GM12872 (cell line): ENCODE results near the gene GNAS-AS1.

Source experiments
- TF ChIP-seq, protein P1 (sequence below): IDR thresholded peaks from 3 replicates; pipeline ENCODE4 v1.5.1; 2011; ENCODE audit warnings: low read depth, mild to moderate bottlenecking, low read length, moderate library complexity; ENCODE audit not compliant: insufficient read depth

The GNAS-AS1 gene

DNA sequence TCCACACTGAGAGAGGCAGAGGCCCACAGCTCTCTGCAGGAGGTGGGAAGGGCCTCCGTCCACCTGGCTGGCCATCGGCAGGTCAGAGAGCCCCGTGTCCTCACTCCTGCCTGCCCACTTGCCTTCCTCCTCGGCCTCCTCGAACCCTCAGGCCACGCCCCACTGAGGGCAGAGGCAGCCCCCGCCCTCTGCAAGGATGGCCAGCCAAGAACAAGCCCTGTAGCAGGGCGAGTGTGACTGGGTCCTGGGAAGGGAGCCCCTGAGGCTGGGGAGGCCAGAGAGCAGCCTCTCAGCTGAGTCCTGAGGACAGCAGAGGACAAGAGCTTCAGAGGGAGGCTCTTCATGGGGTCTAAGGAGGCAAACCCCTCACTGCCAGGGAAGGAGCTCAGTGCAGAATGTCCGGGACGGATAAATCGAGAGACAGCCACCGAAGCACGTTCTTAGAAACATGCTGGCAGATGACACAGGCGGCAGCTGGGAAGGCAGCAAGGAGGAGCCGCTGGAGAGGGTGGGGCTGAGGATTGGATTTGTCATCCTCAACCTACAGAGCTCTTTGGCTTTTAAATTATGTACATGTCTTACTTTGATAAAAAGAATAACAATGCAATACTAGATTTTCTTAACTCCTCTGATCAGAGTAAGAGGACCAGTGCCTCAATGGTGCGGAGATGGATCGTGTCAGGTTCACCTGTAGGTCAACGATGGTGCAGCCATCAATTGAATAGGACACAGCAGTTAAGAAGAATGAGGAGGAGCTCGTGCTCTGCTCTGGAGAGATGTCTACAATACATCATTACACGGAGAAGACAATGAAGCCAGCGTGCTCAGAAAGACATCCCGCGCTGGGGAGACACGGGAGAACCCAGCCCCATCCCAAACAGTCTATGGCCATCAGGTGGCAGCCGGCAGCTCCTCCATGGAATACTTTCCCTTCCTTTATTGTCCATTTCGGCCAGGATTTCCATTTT, 53.0 kb downstream of the GNAS-AS1 start:
- TF ChIP-seq, protein P1, sequence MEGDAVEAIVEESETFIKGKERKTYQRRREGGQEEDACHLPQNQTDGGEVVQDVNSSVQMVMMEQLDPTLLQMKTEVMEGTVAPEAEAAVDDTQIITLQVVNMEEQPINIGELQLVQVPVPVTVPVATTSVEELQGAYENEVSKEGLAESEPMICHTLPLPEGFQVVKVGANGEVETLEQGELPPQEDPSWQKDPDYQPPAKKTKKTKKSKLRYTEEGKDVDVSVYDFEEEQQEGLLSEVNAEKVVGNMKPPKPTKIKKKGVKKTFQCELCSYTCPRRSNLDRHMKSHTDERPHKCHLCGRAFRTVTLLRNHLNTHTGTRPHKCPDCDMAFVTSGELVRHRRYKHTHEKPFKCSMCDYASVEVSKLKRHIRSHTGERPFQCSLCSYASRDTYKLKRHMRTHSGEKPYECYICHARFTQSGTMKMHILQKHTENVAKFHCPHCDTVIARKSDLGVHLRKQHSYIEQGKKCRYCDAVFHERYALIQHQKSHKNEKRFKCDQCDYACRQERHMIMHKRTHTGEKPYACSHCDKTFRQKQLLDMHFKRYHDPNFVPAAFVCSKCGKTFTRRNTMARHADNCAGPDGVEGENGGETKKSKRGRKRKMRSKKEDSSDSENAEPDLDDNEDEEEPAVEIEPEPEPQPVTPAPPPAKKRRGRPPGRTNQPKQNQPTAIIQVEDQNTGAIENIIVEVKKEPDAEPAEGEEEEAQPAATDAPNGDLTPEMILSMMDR: no peak

DNA sequence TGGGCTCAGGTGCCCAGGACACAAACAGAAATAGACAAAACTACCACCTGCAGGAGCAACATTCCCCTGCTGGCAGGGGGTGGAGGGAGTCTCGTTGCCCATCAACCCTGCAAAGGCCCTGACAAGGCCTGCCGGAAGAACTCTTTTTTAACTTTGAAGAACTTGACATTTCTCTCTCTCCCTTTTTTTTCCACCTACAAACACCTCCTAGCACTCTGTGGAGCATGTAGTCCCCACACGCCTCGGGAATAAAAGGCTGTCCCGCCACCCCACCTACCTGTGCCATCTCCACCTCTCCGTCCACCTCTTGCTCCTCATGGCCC, 54.8 kb downstream of the GNAS-AS1 start:
- TF ChIP-seq, protein P1: no peak

DNA sequence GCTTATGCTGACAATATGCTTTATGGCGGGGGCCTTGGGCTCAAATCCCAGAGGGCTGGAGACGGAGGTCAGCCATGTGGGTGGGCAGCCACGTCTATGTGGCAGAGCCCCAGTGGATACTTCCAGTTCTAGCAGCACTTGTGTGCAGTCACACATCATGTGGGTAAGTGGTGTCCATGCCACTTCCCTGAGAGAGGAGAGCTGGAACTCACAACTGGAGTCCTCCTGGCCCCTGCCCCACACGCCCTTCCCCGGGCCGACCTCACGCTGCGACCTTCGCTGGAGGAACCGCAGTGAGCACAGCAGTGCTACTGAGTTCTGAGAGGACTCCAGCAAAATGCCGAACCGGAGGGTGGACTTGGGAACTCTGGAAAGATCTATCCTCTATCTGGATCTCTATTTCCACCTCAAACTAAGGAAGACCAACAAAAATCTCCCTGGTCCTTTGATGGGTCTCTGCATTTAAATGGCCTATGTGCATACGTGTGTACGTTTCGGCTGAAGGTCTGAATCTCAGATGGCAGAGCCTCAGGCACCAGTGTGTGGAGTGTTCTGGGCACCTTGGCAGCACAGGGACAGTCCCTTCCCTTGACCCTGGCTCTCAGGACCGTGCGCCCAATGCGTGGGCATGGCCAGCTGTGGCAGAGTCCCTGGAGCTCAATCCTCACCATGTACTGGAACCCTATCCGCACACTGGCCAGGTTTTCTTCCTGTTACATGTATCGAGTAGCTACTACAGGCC, 55.4 kb downstream of the GNAS-AS1 start:
- TF ChIP-seq, protein P1: no peak

GRCh38 chr20:58794510-58795180, 56.1 kb downstream of the GNAS-AS1 start:
- TF ChIP-seq, protein P1: no peak

DNA sequence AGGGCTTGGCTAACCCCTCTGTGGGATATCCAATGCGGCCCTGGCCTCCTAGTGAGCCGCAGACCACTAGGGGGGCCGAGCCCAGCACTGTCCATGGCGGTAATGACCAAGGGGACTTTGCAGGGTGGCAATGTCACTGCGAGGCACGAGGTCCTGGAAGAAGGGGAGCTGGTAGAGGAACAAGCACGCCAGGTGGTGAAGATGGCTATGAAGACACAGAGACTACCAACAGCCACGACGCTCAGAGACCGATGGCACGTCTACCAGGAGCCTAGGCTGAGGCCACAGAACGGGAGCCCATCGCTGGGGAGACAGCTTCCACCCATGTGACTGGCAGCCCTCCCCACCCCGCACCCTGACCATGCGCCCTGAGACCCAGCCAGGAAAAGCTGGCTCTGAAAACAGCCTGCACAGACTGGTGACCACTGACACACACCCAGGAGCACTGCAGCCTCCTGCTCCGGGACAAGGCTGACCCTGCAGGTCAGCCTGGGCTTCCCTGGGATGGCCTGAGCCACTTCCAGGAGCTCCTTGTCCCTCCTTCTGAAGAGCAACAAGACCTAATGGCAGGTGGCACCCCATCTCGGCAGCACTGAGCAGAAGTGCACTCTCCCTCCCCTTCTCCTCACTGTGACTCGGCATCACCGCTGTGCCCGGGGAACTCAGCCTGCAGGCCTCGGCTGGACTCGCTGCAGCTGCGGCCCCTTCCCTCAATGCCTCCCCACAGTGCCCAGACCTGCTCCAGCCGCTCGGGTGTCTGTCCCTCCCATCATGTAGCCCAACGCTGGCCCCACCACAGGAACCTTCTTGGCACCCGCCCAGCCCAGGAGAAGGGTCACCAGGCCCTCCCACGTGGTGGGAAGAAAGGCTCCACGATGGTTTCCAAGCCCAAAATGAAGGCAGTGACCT, 56.9 kb downstream of the GNAS-AS1 start:
- TF ChIP-seq, protein P1: no peak

DNA sequence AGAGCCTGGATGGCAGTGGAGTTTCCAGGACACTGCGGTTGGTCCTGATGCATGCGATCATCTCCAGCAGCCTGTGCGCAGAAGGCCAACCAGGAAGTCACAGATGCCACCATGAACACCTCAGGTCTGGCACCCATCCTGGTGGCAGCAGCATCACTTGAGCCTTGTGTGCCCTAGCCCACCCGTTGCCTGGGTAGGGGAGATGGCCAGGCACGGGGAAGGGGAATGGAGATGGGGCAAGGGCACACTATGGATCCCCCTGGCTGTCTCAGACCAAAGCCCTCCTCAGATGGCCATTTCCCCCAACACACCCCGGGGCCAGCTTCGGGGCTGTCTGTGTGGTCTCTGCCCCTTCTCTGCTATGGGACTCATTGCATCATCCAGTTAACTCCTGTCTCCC, 58.3 kb downstream of the GNAS-AS1 start:
- TF ChIP-seq, protein P1: no peak

DNA sequence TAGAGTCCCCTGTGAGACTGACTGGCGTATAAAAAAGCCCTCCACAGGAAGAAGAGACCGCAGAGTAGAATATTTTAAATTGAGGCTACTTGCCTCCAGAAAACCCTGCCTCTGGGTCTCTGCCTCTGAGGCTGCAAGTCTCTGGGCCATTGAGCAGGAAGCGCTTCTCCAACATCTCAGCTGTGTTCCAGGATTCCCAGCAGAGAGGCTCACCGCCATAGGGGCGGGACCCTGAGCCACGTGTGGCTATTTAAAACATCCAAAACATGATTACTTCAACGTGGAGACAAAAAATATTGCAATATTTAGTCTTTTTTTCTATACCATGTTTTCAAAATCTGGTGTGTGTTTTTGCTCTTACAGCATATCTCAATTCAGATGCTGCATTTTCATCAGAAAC, 59.4 kb downstream of the GNAS-AS1 start:
- TF ChIP-seq, protein P1: no peak
